Neuronal stem cell (in vitro differentiated cells): ENCODE results near the gene P2RX7.
"Not testable (repeated sequence)": the region's sequence is repeated elsewhere in the genome, so short reads cannot be mapped to it uniquely, and the experiment has no call there.

Experiments used
- DNase-seq: peaks from one replicate; pipeline ENCODE4 v3.0.0-alpha.2; 2013; ENCODE audit warnings: low spot score
- H2AFZ ChIP-seq: one replicate; pipeline ENCODE4 v1.6.1; 2013; ENCODE audit warnings: mild to moderate bottlenecking, low read length, inconsistent platforms
- H2AK5ac ChIP-seq: 2 replicates; pipeline ENCODE4 v1.6.1; 2013; ENCODE audit warnings: low read depth, mild to moderate bottlenecking, inconsistent platforms, low read length, moderate library complexity, mixed read lengths
- H2BK120ac ChIP-seq: 2 replicates; pipeline ENCODE4 v1.6.1; 2013; ENCODE audit warnings: low read depth, mild to moderate bottlenecking, inconsistent platforms, low read length, moderate library complexity, mixed read lengths
- H2BK12ac ChIP-seq: one replicate; pipeline ENCODE4 v1.6.1; 2013; ENCODE audit warnings: low read length, inconsistent platforms
- H2BK15ac ChIP-seq: 2 replicates; pipeline ENCODE4 v1.6.1; 2013; ENCODE audit warnings: mild to moderate bottlenecking, low read length, inconsistent platforms, mixed read lengths
- H2BK5ac ChIP-seq: one replicate; pipeline ENCODE4 v1.6.1; 2013; ENCODE audit warnings: inconsistent platforms, mild to moderate bottlenecking, low read length, moderate library complexity
- H3K14ac ChIP-seq: one replicate; pipeline ENCODE4 v1.6.1; 2013; ENCODE audit warnings: low read length, inconsistent platforms
- H3K18ac ChIP-seq: 2 replicates; pipeline ENCODE4 v1.6.1; 2013; ENCODE audit warnings: low read length, inconsistent platforms
- H3K23ac ChIP-seq: 2 replicates; pipeline ENCODE4 v1.6.1; 2013; ENCODE audit warnings: low read depth, mild to moderate bottlenecking, mixed read lengths, low read length, inconsistent platforms; ENCODE audit not compliant: poor library complexity
- H3K27ac ChIP-seq: replicated peaks from 3 replicates; pipeline ENCODE4 v1.5.1; 2013; ENCODE audit warnings: low read length, inconsistent platforms
- H3K27me3 ChIP-seq, 3 experiments: 2 replicates each; pipeline ENCODE4 v1.6.1; 2013; ENCODE audit warnings: low read length in 3 of 3, mild to moderate bottlenecking in 2 of 3, inconsistent platforms in 1 of 3, low read depth in 1 of 3, mixed read lengths in 1 of 3, moderate library complexity in 1 of 3; ENCODE audit not compliant: control insufficient read depth in 3 of 3, insufficient read depth in 3 of 3
- H3K36me3 ChIP-seq, 2 donors: replicated peaks in 1 of 2; 2 replicates each; pipeline ENCODE4 v1.6.1; 2013; ENCODE audit warnings: low read length in 2 of 2; ENCODE audit not compliant: control insufficient read depth in 2 of 2, insufficient read depth in 2 of 2
- H3K4ac ChIP-seq: 2 replicates; pipeline ENCODE4 v1.6.1; 2013; ENCODE audit warnings: inconsistent platforms, mild to moderate bottlenecking, low read length, moderate library complexity
- H3K4me1 ChIP-seq, 2 donors: 1 replicate in 1 of 2; 2 replicates in 1 of 2; pipeline ENCODE4 v1.6.1; 2013; ENCODE audit warnings: low read length in 2 of 2, low read depth in 1 of 2; ENCODE audit not compliant: control insufficient read depth in 2 of 2, insufficient read depth in 1 of 2
- H3K4me2 ChIP-seq: one replicate; pipeline ENCODE4 v1.6.1; 2013; ENCODE audit warnings: mild to moderate bottlenecking, low read length, inconsistent platforms; ENCODE audit not compliant: insufficient read depth, poor library complexity, severe bottlenecking
- H3K4me3 ChIP-seq, 2 donors: 2 replicates each; pipeline ENCODE4 v1.5.1; 2013; ENCODE audit warnings: low read length in 2 of 2, mild to moderate bottlenecking in 2 of 2, inconsistent platforms in 1 of 2, moderate library complexity in 1 of 2
- H3K79me1 ChIP-seq: one replicate; pipeline ENCODE4 v1.6.1; 2013; ENCODE audit warnings: low read depth, mild to moderate bottlenecking, inconsistent platforms, low read length, moderate library complexity
- H3K9ac ChIP-seq: one replicate; pipeline ENCODE4 v1.6.1; 2013; ENCODE audit warnings: mild to moderate bottlenecking, low read depth, low read length, inconsistent platforms; ENCODE audit not compliant: poor library complexity
- H3K9me3 ChIP-seq, 2 donors: replicated peaks in 1 of 2; 2 replicates each; pipeline versions ENCODE3 to v1.6.1; 2013; ENCODE audit warnings: low read length in 2 of 2, mild to moderate bottlenecking in 2 of 2, inconsistent platforms in 1 of 2, low read depth in 1 of 2, mixed read lengths in 1 of 2, moderate library complexity in 1 of 2; ENCODE audit not compliant: control insufficient read depth in 2 of 2, insufficient read depth in 1 of 2
- H4K8ac ChIP-seq: one replicate; pipeline ENCODE4 v1.6.1; 2013; ENCODE audit warnings: low read depth, mild to moderate bottlenecking, inconsistent platforms, low read length, moderate library complexity
- H4K91ac ChIP-seq: one replicate; pipeline ENCODE4 v1.6.1; 2013; ENCODE audit warnings: low read length, low read depth, mild to moderate bottlenecking, inconsistent platforms; ENCODE audit not compliant: poor library complexity
- WGBS, 2 donors: extraction: QIAGEN DNeasy Blood & Tissue Kit; methylation state at CpG; one replicate each; pipeline ENCODE4 v1.1.7; 2013; ENCODE audit warnings: missing lambda C conversion rate in 2 of 2, mixed read lengths in 1 of 2; ENCODE audit not compliant: insufficient read length in 2 of 2, insufficient replicate concordance in 1 of 2; ENCODE audit errors: extremely low coverage in 2 of 2; 5-methylcytosine and 5-hydroxymethylcytosine counted together

The P2RX7 gene

DNA sequence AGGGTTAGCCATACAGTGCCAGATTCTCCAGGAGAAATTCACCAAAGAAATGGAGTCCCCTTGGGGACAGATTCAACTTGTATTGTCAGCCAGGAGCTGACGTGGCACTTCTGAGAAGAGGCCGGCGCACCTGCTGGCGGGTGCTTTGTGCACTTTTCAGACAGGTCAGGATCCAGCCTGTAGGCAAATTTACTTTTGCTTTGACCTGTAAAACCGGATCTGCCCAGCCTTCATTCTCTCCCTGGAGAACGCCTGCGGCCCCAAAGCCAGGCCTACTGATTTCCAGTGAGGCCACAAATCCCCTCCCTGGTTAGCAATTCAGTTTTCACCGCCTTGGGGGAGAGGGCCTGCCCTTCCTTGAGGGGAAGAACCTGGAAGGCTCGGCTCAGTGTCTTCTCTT is 94.6 kb downstream of the P2RX7 start:
- no peak overlapping the region for H3K27ac ChIP-seq
- no peak overlapping the region for H3K4me2 ChIP-seq
- DNase-seq = no peak
- peaks cover 5% of the 10 kb centered on the region for H3K79me1 ChIP-seq
- no peaks in the 10 kb centered on the region for H3K27me3 ChIP-seq
- no peak overlapping the region for H3K23ac ChIP-seq
- peaks cover 5 to 20% of the 10 kb centered on the region in 2 donors for H3K36me3 ChIP-seq
- no peak overlapping the region for H3K9ac ChIP-seq
- H2BK15ac ChIP-seq = no peak overlapping the region
- no peak overlapping the region for H3K14ac ChIP-seq
- no peak overlapping the region for H2AK5ac ChIP-seq
- H2BK12ac ChIP-seq = no peak overlapping the region
- H4K91ac ChIP-seq = no peak overlapping the region
- H2BK5ac ChIP-seq = no peak overlapping the region
- no peak overlapping the region for H3K4ac ChIP-seq
- no peak overlapping the region for H4K8ac ChIP-seq
- no peaks in the 10 kb centered on the region for H3K9me3 ChIP-seq
- H2AFZ ChIP-seq = no peak overlapping the region
- no CpG with 5 or more reads among the region's 9 CpGs for WGBS, 2 donors
- no peaks in the 10 kb centered on the region for H3K4me1 ChIP-seq
- no peak overlapping the region for H3K18ac ChIP-seq
- H3K4me3 ChIP-seq = no peak overlapping the region
- H2BK120ac ChIP-seq = no peak overlapping the region

DNA sequence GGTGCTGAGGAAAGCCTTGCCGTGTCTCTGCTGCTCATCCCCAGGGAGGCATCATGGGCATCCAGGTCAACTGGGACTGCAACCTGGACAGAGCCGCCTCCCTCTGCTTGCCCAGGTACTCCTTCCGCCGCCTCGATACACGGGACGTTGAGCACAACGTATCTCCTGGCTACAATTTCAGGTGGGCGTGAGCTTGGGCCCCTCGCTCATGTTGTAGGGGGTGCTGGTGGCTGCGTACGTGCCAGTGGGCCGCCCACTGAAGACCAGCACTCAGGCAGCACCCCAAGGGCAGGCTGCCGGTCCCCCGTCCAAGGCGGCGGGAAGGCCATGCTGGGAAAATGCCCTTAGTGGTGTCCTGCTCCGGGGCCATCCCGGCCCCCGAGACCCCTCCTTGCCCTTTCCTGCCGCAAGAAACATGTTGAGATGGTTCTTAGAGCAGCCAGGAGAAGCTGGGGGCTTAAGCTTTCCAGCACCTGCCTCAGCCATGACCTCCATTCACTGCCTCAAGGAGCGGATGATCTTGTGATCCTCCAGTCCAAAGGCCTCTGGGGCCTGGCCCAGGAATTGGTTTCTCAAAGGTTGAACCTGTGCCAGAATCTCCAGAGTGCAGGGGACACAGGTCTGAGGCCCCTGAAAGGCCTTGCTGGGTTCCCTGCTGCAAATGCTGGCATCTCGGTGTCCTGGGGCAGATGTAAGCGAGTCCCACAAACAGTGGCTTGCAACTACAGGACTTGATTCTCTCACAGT is 96.4 kb downstream of the P2RX7 start:
- Histone ChIP-seq H2AFZ (no peak overlapping the region), H3K9ac (peak overlapping the region; percentile 50), H2BK120ac (no peak overlapping the region), H3K9me3 (no peaks in the 10 kb centered on the region), H3K4ac (no peak overlapping the region), H3K4me3 (peak overlapping the region in 1 of 2 donors; percentile 0), H3K18ac (peak overlapping the region; percentile 53), H3K14ac (no peak overlapping the region), H3K27me3 (no peaks in the 10 kb centered on the region), H3K23ac (peak overlapping the region; percentile 51), H2BK5ac (peak overlapping the region; percentile 72), H2AK5ac (no peak overlapping the region), H3K27ac (no peak overlapping the region), H3K79me1 (no peaks in the 10 kb centered on the region), H3K4me2 (no peak overlapping the region), H2BK12ac (no peak overlapping the region), H3K4me1 (no peaks in the 10 kb centered on the region), H2BK15ac (no peak overlapping the region), H4K8ac (no peak overlapping the region), H3K36me3 (peaks cover 3 to 24% of the 10 kb centered on the region in 2 donors), H4K91ac (no peak overlapping the region)
- no peak for DNase-seq
- WGBS, 2 donors = no CpG with 5 or more reads among the region's 24 CpGs

DNA sequence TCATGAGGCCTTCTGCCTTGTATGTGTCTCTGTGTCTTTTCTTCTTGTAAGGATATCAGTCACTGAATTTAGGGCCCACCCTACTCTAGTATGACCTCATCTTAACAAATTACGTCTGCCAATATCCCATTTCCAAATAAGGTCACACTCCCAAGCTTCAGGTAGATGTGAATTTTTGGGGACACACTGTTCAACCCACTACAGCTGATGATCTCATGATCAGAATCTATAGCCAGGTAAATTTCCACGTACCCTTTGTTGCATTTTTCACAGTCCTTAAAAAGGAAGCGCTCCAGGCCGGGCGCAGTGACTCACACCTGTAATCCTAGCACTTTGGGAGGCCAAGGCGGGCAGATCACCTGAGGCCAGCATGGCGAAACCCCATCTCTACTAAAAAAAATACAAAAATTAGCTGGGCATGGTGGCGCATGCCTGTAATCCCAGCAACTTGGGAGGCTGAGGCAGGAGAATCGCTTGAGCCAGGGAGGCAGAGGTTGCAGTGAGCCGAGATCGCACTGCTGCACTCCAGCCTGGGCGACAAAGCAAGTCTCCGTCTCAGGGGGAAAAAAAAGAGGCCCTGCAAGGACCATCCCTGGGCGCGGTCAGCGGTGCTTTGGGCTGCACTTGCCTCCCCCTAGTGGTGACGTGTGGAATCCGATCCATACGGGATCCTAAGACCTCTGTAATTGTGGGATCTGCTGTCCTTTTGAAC is 97.3 kb downstream of the P2RX7 start:
- not testable (repeated sequence) for H3K9me3 ChIP-seq, H2AK5ac ChIP-seq, H4K8ac ChIP-seq, H3K14ac ChIP-seq, H3K4me3 ChIP-seq, H3K4me2 ChIP-seq, H2BK12ac ChIP-seq, H3K4ac ChIP-seq, H3K18ac ChIP-seq, H2BK120ac ChIP-seq, H3K23ac ChIP-seq, H3K27me3 ChIP-seq, H4K91ac ChIP-seq, H3K27ac ChIP-seq, H3K79me1 ChIP-seq, H2AFZ ChIP-seq, H3K9ac ChIP-seq, H2BK5ac ChIP-seq, H3K4me1 ChIP-seq, H2BK15ac ChIP-seq
- WGBS, 2 donors = no CpG with 5 or more reads among the region's 19 CpGs
- H3K36me3 ChIP-seq = peaks cover 3 to 24% of the 10 kb centered on the region in 2 donors
- peak; percentile 67 for DNase-seq

DNA sequence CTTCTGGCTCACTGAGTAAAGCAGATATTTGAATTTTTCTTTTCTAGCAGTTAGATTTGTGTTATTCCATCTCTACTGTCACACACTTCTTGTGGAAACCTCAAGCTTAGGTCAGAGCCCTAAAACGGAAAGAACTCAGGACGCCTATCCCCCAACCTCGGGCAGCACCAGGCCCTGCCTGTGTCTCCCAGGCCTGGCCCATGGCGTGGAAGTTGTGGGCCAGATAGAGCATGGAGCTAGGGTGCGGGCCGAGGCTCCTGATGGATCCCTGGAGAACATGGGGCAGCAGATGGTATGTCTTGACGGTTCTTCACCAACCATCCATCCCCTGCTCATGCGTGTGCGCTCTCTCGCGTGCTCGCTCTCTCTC is 97.8 kb downstream of the P2RX7 start:
- Histone ChIP-seq H3K4me3 (no peak overlapping the region), H2AK5ac (no peak overlapping the region), H3K27ac (no peak overlapping the region), H3K18ac (peak overlapping the region; percentile 83), H3K23ac (no peak overlapping the region), H3K36me3 (peaks cover 3 to 24% of the 10 kb centered on the region in 2 donors), H2BK12ac (no peak overlapping the region), H3K4me1 (no peaks in the 10 kb centered on the region), H3K9ac (no peak overlapping the region), H2BK15ac (no peak overlapping the region), H3K27me3 (no peaks in the 10 kb centered on the region), H2BK5ac (no peak overlapping the region), H2AFZ (no peak overlapping the region), H3K79me1 (no peaks in the 10 kb centered on the region), H3K9me3 (no peaks in the 10 kb centered on the region), H3K4me2 (no peak overlapping the region), H2BK120ac (no peak overlapping the region), H4K8ac (no peak overlapping the region), H3K4ac (no peak overlapping the region), H3K14ac (no peak overlapping the region), H4K91ac (no peak overlapping the region)
- WGBS, 2 donors = no CpG with 5 or more reads among the region's 12 CpGs
- DNase-seq = no peak
